DND-41 (cell line): ENCODE measurements around the gene MESD.

Experiments used
- CTCF ChIP-seq: IDR thresholded peaks from 2 replicates; pipeline ENCODE4 v1.5.1; 2012; ENCODE audit warnings: borderline replicate concordance, low read length, moderate library complexity, mild to moderate bottlenecking; ENCODE audit not compliant: poor library complexity, severe bottlenecking; ENCODE audit errors: extremely low read depth
- EZH2 ChIP-seq: IDR thresholded peaks from 3 replicates; pipeline ENCODE4 v1.6.1; 2012; ENCODE audit warnings: borderline replicate concordance, low read depth, mild to moderate bottlenecking, moderate library complexity, low read length, inconsistent platforms; ENCODE audit not compliant: severe bottlenecking

- TF ChIP-seq EZH2 (no peak), CTCF (no peak)
These were observed 48.8 kb downstream of the MESD start for GRCh38 chr15:80940851-80941250.
